Endothelial cell of umbilical vein (primary cell): ENCODE measurements around the gene CFAP46. TPM values are rescaled to one million over a fixed set of nuclear protein-coding genes. Genes with fewer than 3 reads are reported as not detected.

ENCODE experiments used
- BruUV-seq: library from RNA; stranded (reverse); fragments of 400-500 nt; replicated peaks from 2 replicates; lab custom pipeline; 2021; lab: Mats Ljungman, UMichigan
- CTCF ChIA-PET: fragments of 300-600, 350-600 bp; sonication (Branson Sonifier 250); formaldehyde crosslinking; loops from one replicate; lab custom pipeline; 2021; ENCODE audit warnings: antibody characterized with exemption, inconsistent platforms; lab: Charles Lee
- POLR2A ChIA-PET: fragments of 300-600, 350-600 bp; sonication (Branson Sonifier 250); formaldehyde crosslinking; loops from one replicate; lab custom pipeline; 2021; ENCODE audit warnings: antibody characterized with exemption, inconsistent platforms; lab: Charles Lee
- DNase-seq: peaks from one replicate; pipeline ENCODE4 v3.0.0-alpha.2; 2011; ENCODE audit warnings: low read depth, low spot score
- FAIRE-seq: peaks from 2 replicates; lab custom pipeline; 2011; peaks lifted over from hg19 to GRCh38; lab: Jason Lieb, UNC
- H2AFZ ChIP-seq: 2 replicates; pipeline ENCODE4 v1.6.0; 2012; ENCODE audit warnings: low read depth, low read length, control low read depth, inconsistent platforms
- H3K27ac ChIP-seq: 2 replicates; pipeline ENCODE4 v1.5.1; 2011; ENCODE audit warnings: low read depth, mild to moderate bottlenecking, control low read depth, low read length, moderate library complexity; ENCODE audit not compliant: insufficient read depth
- H3K27me3 ChIP-seq, 2 experiments: 2 replicates each; pipeline versions ENCODE4 v1.6.0 to v1.6.1; 2011; ENCODE audit warnings: low read length in 2 of 2, mixed read lengths in 1 of 2; ENCODE audit not compliant: control insufficient read depth in 2 of 2, insufficient read depth in 2 of 2
- H3K36me3 ChIP-seq, 2 experiments: 2 replicates in 1 of 2; 3 replicates in 1 of 2; pipeline ENCODE4 v1.5.1; 2011; ENCODE audit warnings: low read length in 2 of 2, mild to moderate bottlenecking in 1 of 2, moderate library complexity in 1 of 2; ENCODE audit not compliant: control insufficient read depth in 2 of 2, insufficient read depth in 2 of 2; ENCODE audit errors: extremely low read depth in 1 of 2
- H3K4me1 ChIP-seq: 3 replicates; pipeline ENCODE4 v1.5.1; 2011; ENCODE audit warnings: mild to moderate bottlenecking, low read length; ENCODE audit not compliant: control insufficient read depth, insufficient read depth; ENCODE audit errors: extremely low read depth
- H3K4me2 ChIP-seq: 2 replicates; pipeline ENCODE4 v1.6.1; 2011; ENCODE audit warnings: low read length, control low read depth, mixed read lengths; ENCODE audit not compliant: insufficient read depth
- H3K4me3 ChIP-seq, 3 experiments: fragments of 200-600 bp in 1 of 3; sonication (generic), shearing (Covaris generic) in 1 of 3; replicated peaks in 1 of 3; 2 replicates each; pipeline ENCODE4 v1.5.1; 2011 to 2016; ENCODE audit warnings: control low read depth in 3 of 3, low read length in 3 of 3, mild to moderate bottlenecking in 2 of 3, inconsistent platforms in 1 of 3, low read depth in 1 of 3, moderate library complexity in 1 of 3; ENCODE audit not compliant: insufficient read depth in 1 of 3
- H3K79me2 ChIP-seq: 2 replicates; pipeline ENCODE4 v1.6.0; 2012; ENCODE audit warnings: low read length, inconsistent platforms; ENCODE audit not compliant: control insufficient read depth, insufficient read depth
- H3K9ac ChIP-seq: replicated peaks from 2 replicates; pipeline ENCODE3; 2011; ENCODE audit warnings: low read length, control low read depth; ENCODE audit not compliant: insufficient read depth; ENCODE audit errors: extremely low read depth
- H3K9me1 ChIP-seq: replicated peaks from 3 replicates; pipeline ENCODE4 v1.6.0; 2011; ENCODE audit warnings: mild to moderate bottlenecking, low read length; ENCODE audit not compliant: control insufficient read depth, insufficient read depth; ENCODE audit errors: extremely low read depth
- H3K9me3 ChIP-seq: replicated peaks from 2 replicates; pipeline ENCODE4 v1.5.1; 2012; ENCODE audit warnings: low read length, inconsistent platforms; ENCODE audit not compliant: control insufficient read depth, insufficient read depth
- H4K20me1 ChIP-seq: replicated peaks from 2 replicates; pipeline ENCODE3; 2011; ENCODE audit warnings: mild to moderate bottlenecking, low read length; ENCODE audit not compliant: control insufficient read depth, insufficient read depth; ENCODE audit errors: extremely low read depth
- EZH2 ChIP-seq: IDR thresholded peaks from 2 replicates; pipeline ENCODE4 v1.6.1; 2012; ENCODE audit warnings: borderline replicate concordance, low read depth, mild to moderate bottlenecking, moderate library complexity, low read length, inconsistent platforms; ENCODE audit not compliant: severe bottlenecking
- FOS ChIP-seq: IDR thresholded peaks from 2 replicates; pipeline ENCODE4 v1.6.1; 2011; ENCODE audit warnings: mild to moderate bottlenecking, low read length, moderate library complexity, borderline replicate concordance; ENCODE audit not compliant: insufficient read depth
- GATA2 ChIP-seq: IDR thresholded peaks from 2 replicates; pipeline ENCODE4 v1.7.0; 2011; ENCODE audit warnings: low read depth, mild to moderate bottlenecking, moderate library complexity, mixed read lengths, low read length; ENCODE audit not compliant: insufficient read length, insufficient read depth
- JUN ChIP-seq: IDR thresholded peaks from 2 replicates; pipeline ENCODE4 v1.6.1; 2011; ENCODE audit warnings: borderline replicate concordance, low read depth; ENCODE audit not compliant: insufficient read length, insufficient read depth
- MYC ChIP-seq: IDR thresholded peaks from one replicate; pipeline ENCODE4 v1.6.1; 2011; ENCODE audit warnings: mild to moderate bottlenecking, low read depth, low read length
- POLR2A ChIP-seq: IDR thresholded peaks from 2 replicates; pipeline ENCODE4 v1.6.1; 2012; ENCODE audit warnings: low read depth, mild to moderate bottlenecking, control low read depth, low read length
- POLR2AphosphoS5 ChIP-seq: IDR thresholded peaks from 2 replicates; pipeline ENCODE4 v1.6.1; 2012; ENCODE audit warnings: low read depth, mild to moderate bottlenecking, control low read depth, low read length, moderate library complexity; ENCODE audit not compliant: insufficient read depth
- dilution Hi-C: fragments of 300-500 bp; cut with MboI; formaldehyde crosslinking; loops from one replicate; pipeline ENCODE4 v1.15.0; 2019; ENCODE audit warnings: low sequenced_read_pairs; ENCODE audit not compliant: extremely low pct_ligation_motif_present
- intact Hi-C: fragments of 100-400 bp; cut with micrococcal nuclease; formaldehyde crosslinking; loops from one replicate; pipeline ENCODE4 v1.10.0; 2022
- polyA plus RNA-seq, 4 experiments: library from polyadenylated mRNA; depleted of rRNA in 3 of 4; stranded (reverse) in 3 of 4; unstranded in 1 of 4; fragments of >200 nt; gene quantifications; 2 replicates each; pipeline versions ENCODE4 v1.2.1 to v1.2.3, GENCODE V29; 2011 to 2012; ENCODE audit warnings: missing spikeins in 1 of 4
- total RNA-seq: library from RNA; stranded (reverse); gene quantifications from 2 replicates; pipeline ENCODE4 v1.2.3, GENCODE V29; 2021
- TF ChIP-seq, protein P1 (sequence below): IDR thresholded peaks from 2 replicates; pipeline ENCODE4 v1.6.1; 2011; ENCODE audit not compliant: insufficient read depth, insufficient read length
- TF ChIP-seq, protein P2 (sequence below), 2 donors: IDR thresholded peaks; 1 replicate in 1 of 2; 2 replicates in 1 of 2; pipeline ENCODE4 v1.5.1; 2011; ENCODE audit warnings: low read length in 2 of 2, mild to moderate bottlenecking in 2 of 2, moderate library complexity in 2 of 2, control low read depth in 1 of 2, inconsistent platforms in 1 of 2, low read depth in 1 of 2; ENCODE audit not compliant: insufficient read depth in 1 of 2; ENCODE audit errors: extremely low read depth in 1 of 2

The CFAP46 gene
- total and polyA plus RNA-seq, 2 donors (not counting 3 experiments of a cell fraction or from before 2014, with no cell fraction given) = 0.75 to 0.98 TPM

DNA sequence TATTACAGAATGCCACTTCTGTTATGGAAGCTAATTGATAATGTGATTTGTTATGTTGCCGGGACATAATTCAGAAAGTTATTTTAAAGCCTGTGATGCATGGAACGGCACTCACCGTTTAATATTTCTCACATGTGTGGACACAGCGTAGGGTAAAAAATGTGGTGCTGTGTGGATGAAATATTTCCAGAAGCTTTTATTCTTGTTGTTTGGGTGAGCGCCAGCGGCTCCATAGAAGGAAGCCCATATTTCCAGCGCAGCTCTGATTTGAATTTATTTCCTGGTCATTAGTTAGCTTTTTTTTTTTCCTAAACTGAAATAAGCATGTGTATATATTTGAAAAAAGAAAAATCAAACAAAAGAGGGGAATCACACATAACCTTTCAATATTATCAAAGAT is 136.3 kb downstream of the CFAP46 start:
- Histone ChIP-seq H3K9me3 (no peaks in the 10 kb centered on the region), H4K20me1 (no peaks in the 10 kb centered on the region), H3K79me2 (no peaks in the 10 kb centered on the region), H3K27me3 (no peaks in the 10 kb centered on the region), H3K9ac (no peak overlapping the region), H2AFZ (no peak overlapping the region), H3K4me3 (no peak overlapping the region), H3K36me3 (no peaks in the 10 kb centered on the region), H3K9me1 (no peaks in the 10 kb centered on the region), H3K4me2 (no peak overlapping the region), H3K4me1 (no peaks in the 10 kb centered on the region), H3K27ac (no peak overlapping the region)
- BruUV-seq = no TSS peak
- DNase-seq (no peak), FAIRE-seq (no peak)
- CTCF ChIA-PET = interaction anchor here (1.2 kb wide), 1 partner anchor 8 kb away, joined by 4 read pairs; no protein-coding TSS in a partner anchor
- dilution Hi-C loops = no loop called here
- POLR2A ChIA-PET = no interaction called here
- no peak for TF ChIP-seq JUN
- TF ChIP-seq, protein P1, sequence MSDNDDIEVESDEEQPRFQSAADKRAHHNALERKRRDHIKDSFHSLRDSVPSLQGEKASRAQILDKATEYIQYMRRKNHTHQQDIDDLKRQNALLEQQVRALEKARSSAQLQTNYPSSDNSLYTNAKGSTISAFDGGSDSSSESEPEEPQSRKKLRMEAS = no peak
- TF ChIP-seq FOS = no peak
- intact Hi-C loops = no loop called here

DNA sequence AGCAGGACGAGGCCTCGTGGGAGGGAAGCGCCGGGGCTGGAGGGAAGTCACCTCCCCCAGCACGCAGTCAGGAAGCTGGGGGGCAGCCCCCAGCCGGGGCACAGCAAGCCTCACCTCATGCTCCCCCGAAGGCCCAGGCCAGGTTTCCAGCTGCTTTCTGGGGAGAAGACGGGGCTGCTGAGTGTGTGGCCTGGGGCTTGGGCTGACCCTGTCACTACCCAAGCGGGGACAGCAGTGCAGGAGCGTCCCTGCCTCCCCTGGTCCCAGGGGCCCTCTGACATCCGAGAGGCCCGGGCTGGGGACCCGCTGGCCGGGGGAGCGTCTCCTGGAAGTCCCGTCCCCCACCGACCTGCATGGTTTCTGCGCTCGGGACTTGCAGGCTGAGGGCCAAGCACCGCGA is 136.8 kb downstream of the CFAP46 start:
- CTCF ChIA-PET = interaction anchor here (1.2 kb wide), 1 partner anchor 8 kb away, joined by 4 read pairs; no protein-coding TSS in a partner anchor
- no TSS peak for BruUV-seq
- Histone ChIP-seq H3K4me2 (no peak overlapping the region), H3K9me3 (no peaks in the 10 kb centered on the region), H3K9ac (no peak overlapping the region), H2AFZ (no peak overlapping the region), H3K27me3 (no peaks in the 10 kb centered on the region), H3K27ac (no peak overlapping the region), H3K4me3 (no peak overlapping the region), H3K79me2 (no peaks in the 10 kb centered on the region), H3K4me1 (no peaks in the 10 kb centered on the region), H4K20me1 (no peaks in the 10 kb centered on the region), H3K9me1 (no peaks in the 10 kb centered on the region), H3K36me3 (no peaks in the 10 kb centered on the region)
- intact Hi-C loops = no loop called here
- dilution Hi-C loops = no loop called here
- FAIRE-seq (no peak), DNase-seq (no peak)
- POLR2A ChIA-PET = no interaction called here
- no peak for TF ChIP-seq FOS
- no peak for TF ChIP-seq GATA2
- TF ChIP-seq MYC = no peak
- TF ChIP-seq POLR2A = no peak
- no peak for TF ChIP-seq POLR2AphosphoS5
- no peak for TF ChIP-seq JUN
- TF ChIP-seq EZH2 = no peak
- TF ChIP-seq, protein P1 = no peak
- TF ChIP-seq, protein P2, sequence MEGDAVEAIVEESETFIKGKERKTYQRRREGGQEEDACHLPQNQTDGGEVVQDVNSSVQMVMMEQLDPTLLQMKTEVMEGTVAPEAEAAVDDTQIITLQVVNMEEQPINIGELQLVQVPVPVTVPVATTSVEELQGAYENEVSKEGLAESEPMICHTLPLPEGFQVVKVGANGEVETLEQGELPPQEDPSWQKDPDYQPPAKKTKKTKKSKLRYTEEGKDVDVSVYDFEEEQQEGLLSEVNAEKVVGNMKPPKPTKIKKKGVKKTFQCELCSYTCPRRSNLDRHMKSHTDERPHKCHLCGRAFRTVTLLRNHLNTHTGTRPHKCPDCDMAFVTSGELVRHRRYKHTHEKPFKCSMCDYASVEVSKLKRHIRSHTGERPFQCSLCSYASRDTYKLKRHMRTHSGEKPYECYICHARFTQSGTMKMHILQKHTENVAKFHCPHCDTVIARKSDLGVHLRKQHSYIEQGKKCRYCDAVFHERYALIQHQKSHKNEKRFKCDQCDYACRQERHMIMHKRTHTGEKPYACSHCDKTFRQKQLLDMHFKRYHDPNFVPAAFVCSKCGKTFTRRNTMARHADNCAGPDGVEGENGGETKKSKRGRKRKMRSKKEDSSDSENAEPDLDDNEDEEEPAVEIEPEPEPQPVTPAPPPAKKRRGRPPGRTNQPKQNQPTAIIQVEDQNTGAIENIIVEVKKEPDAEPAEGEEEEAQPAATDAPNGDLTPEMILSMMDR (IDR thresholded peaks at IDR 0.05; ENCODE audit: extremely low read depth in 1 of 2, insufficient read depth in 1 of 2, low read depth in 1 of 2, low read length in 2 of 2) = no peak
